ENCODE data around the gene BCL2L14.
"Not testable (repeated sequence)": the region's sequence is repeated elsewhere in the genome, so short reads cannot be mapped to it uniquely, and the experiment has no call there.

BCL2L14 gene

GRCh38 chr12:12099102-12099501 is 28.4 kb downstream of the BCL2L14 start:
- H3K4me3 Mint-ChIP-seq: no peak overlapping the region
- H3K27ac Mint-ChIP-seq: no peak overlapping the region
- H3K27me3 Mint-ChIP-seq: peaks cover 2% of the 10 kb centered on the region
- intact Hi-C loops (cut with micrococcal nuclease): no loop called here
- peaks cover 5% of the 10 kb centered on the region for H3K4me1 Mint-ChIP-seq (ENCODE audit: low read depth)
- H3K9me3 Mint-ChIP-seq: peaks cover 8% of the 10 kb centered on the region
- H3K36me3 Mint-ChIP-seq (ENCODE audit: low read depth): no peaks in the 10 kb centered on the region

- Mint-ChIP-seq H3K36me3 (ENCODE audit: low read depth) (no peaks in the 10 kb centered on the region), H3K27ac (no peak overlapping the region), H3K4me3 (no peak overlapping the region), H3K9me3 (peaks cover 54% of the 10 kb centered on the region), H3K4me1 (ENCODE audit: low read depth) (no peaks in the 10 kb centered on the region), H3K27me3 (no peaks in the 10 kb centered on the region)
- intact Hi-C loops (cut with micrococcal nuclease): no loop called here
Observed at GRCh38 chr12:12107678-12108077, 36.9 kb downstream of the BCL2L14 start.

- H3K4me1 Mint-ChIP-seq (ENCODE audit: low read depth): no peaks in the 10 kb centered on the region
- H3K36me3 Mint-ChIP-seq (ENCODE audit: low read depth): no peaks in the 10 kb centered on the region
- H3K27me3 Mint-ChIP-seq: no peaks in the 10 kb centered on the region
- no peak overlapping the region for H3K4me3 Mint-ChIP-seq
- intact Hi-C loops (cut with micrococcal nuclease): no loop called here
- H3K9me3 Mint-ChIP-seq: peaks cover 51% of the 10 kb centered on the region
- H3K27ac Mint-ChIP-seq: no peak overlapping the region
Observed at GRCh38 chr12:12108441-12109058, 37.8 kb downstream of the BCL2L14 start.

- H3K4me3 Mint-ChIP-seq; H3K4me1 Mint-ChIP-seq (ENCODE audit: low read depth); intact Hi-C loops (cut with micrococcal nuclease); H3K27ac Mint-ChIP-seq; H3K36me3 Mint-ChIP-seq (ENCODE audit: low read depth); H3K27me3 Mint-ChIP-seq: not testable (repeated sequence)
- H3K9me3 Mint-ChIP-seq: peaks cover 37% of the 10 kb centered on the region
Observed at GRCh38 chr12:12110923-12111555, 40.3 kb downstream of the BCL2L14 start.

- Mint-ChIP-seq H3K27ac (no peak overlapping the region), H3K27me3 (no peaks in the 10 kb centered on the region), H3K4me1 (ENCODE audit: low read depth) (no peaks in the 10 kb centered on the region), H3K36me3 (ENCODE audit: low read depth) (no peaks in the 10 kb centered on the region), H3K4me3 (no peak overlapping the region), H3K9me3 (peaks cover 10% of the 10 kb centered on the region)
- intact Hi-C loops (cut with micrococcal nuclease): no loop called here
Observed at GRCh38 chr12:12115514-12115913, 44.8 kb downstream of the BCL2L14 start.

- intact Hi-C loops (cut with micrococcal nuclease): no loop called here
- no peaks in the 10 kb centered on the region for H3K36me3 Mint-ChIP-seq (ENCODE audit: low read depth)
- no peak overlapping the region for H3K4me3 Mint-ChIP-seq
- no peak overlapping the region for H3K27ac Mint-ChIP-seq
- no peaks in the 10 kb centered on the region for H3K9me3 Mint-ChIP-seq
- no peaks in the 10 kb centered on the region for H3K4me1 Mint-ChIP-seq (ENCODE audit: low read depth)
- H3K27me3 Mint-ChIP-seq: no peaks in the 10 kb centered on the region
Observed at GRCh38 chr12:12116677-12117076, 45.9 kb downstream of the BCL2L14 start.

GRCh38 chr12:12121061-12121460 is 50.3 kb downstream of the BCL2L14 start:
- H3K36me3 Mint-ChIP-seq (ENCODE audit: low read depth): no peaks in the 10 kb centered on the region

GRCh38 chr12:12123036-12123604 is 52.4 kb downstream of the BCL2L14 start:
- H3K9me3 Mint-ChIP-seq: no peaks in the 10 kb centered on the region
- H3K4me3 Mint-ChIP-seq: no peak overlapping the region
- H3K36me3 Mint-ChIP-seq (ENCODE audit: low read depth): no peaks in the 10 kb centered on the region
- H3K27ac Mint-ChIP-seq: no peak overlapping the region
- intact Hi-C loops (cut with micrococcal nuclease): no loop called here
- no peaks in the 10 kb centered on the region for H3K4me1 Mint-ChIP-seq (ENCODE audit: low read depth)
- peaks cover 7% of the 10 kb centered on the region for H3K27me3 Mint-ChIP-seq

More at GRCh38 chr12:12121061-12121460, 50.3 kb downstream of the BCL2L14 start:
- intact Hi-C loops (cut with micrococcal nuclease): no loop called here
- H3K27me3 Mint-ChIP-seq: no peaks in the 10 kb centered on the region
- H3K4me3 Mint-ChIP-seq: no peak overlapping the region
- H3K4me1 Mint-ChIP-seq (ENCODE audit: low read depth): no peaks in the 10 kb centered on the region
- H3K9me3 Mint-ChIP-seq: no peaks in the 10 kb centered on the region
- no peak overlapping the region for H3K27ac Mint-ChIP-seq

- Mint-ChIP-seq H3K9me3 (no peaks in the 10 kb centered on the region), H3K27ac (no peak overlapping the region), H3K4me3 (no peak overlapping the region), H3K36me3 (ENCODE audit: low read depth) (no peaks in the 10 kb centered on the region), H3K4me1 (ENCODE audit: low read depth) (no peaks in the 10 kb centered on the region), H3K27me3 (peaks cover 15% of the 10 kb centered on the region)
- intact Hi-C loops (cut with micrococcal nuclease): no loop called here
Observed at GRCh38 chr12:12126551-12126950, 55.8 kb downstream of the BCL2L14 start.

GRCh38 chr12:12127304-12127703 is 56.6 kb downstream of the BCL2L14 start:
- H3K27ac Mint-ChIP-seq: no peak overlapping the region
- H3K4me3 Mint-ChIP-seq: no peak overlapping the region
- H3K9me3 Mint-ChIP-seq: no peaks in the 10 kb centered on the region
- peaks cover 15% of the 10 kb centered on the region for H3K27me3 Mint-ChIP-seq
- intact Hi-C loops (cut with micrococcal nuclease): no loop called here
- H3K36me3 Mint-ChIP-seq (ENCODE audit: low read depth): no peaks in the 10 kb centered on the region
- no peaks in the 10 kb centered on the region for H3K4me1 Mint-ChIP-seq (ENCODE audit: low read depth)

GRCh38 chr12:12128670-12129069 is 57.9 kb downstream of the BCL2L14 start:
- H3K4me3 Mint-ChIP-seq: no peak overlapping the region
- no peak overlapping the region for H3K27ac Mint-ChIP-seq
- H3K4me1 Mint-ChIP-seq (ENCODE audit: low read depth): no peaks in the 10 kb centered on the region
- peaks cover 15% of the 10 kb centered on the region for H3K27me3 Mint-ChIP-seq
- H3K36me3 Mint-ChIP-seq (ENCODE audit: low read depth): no peaks in the 10 kb centered on the region
- H3K9me3 Mint-ChIP-seq: no peaks in the 10 kb centered on the region
- intact Hi-C loops (cut with micrococcal nuclease): no loop called here

GRCh38 chr12:12133259-12133658 is 62.5 kb downstream of the BCL2L14 start:
- Mint-ChIP-seq H3K36me3 (ENCODE audit: low read depth) (no peaks in the 10 kb centered on the region), H3K27ac (no peak overlapping the region), H3K4me3 (no peak overlapping the region), H3K27me3 (peaks cover 7% of the 10 kb centered on the region), H3K4me1 (ENCODE audit: low read depth) (no peaks in the 10 kb centered on the region), H3K9me3 (no peaks in the 10 kb centered on the region)
- intact Hi-C loops (cut with micrococcal nuclease): no loop called here

GRCh38 chr12:12133785-12134184 is 63.0 kb downstream of the BCL2L14 start:
- Mint-ChIP-seq H3K27me3 (peaks cover 6% of the 10 kb centered on the region), H3K4me3 (no peak overlapping the region), H3K27ac (no peak overlapping the region), H3K36me3 (ENCODE audit: low read depth) (no peaks in the 10 kb centered on the region), H3K9me3 (no peaks in the 10 kb centered on the region), H3K4me1 (ENCODE audit: low read depth) (no peaks in the 10 kb centered on the region)
- intact Hi-C loops (cut with micrococcal nuclease): no loop called here

- intact Hi-C loops (cut with micrococcal nuclease): no loop called here
- H3K4me3 Mint-ChIP-seq: no peak overlapping the region
- H3K27ac Mint-ChIP-seq: no peak overlapping the region
- no peaks in the 10 kb centered on the region for H3K4me1 Mint-ChIP-seq (ENCODE audit: low read depth)
- no peaks in the 10 kb centered on the region for H3K36me3 Mint-ChIP-seq (ENCODE audit: low read depth)
- H3K9me3 Mint-ChIP-seq: no peaks in the 10 kb centered on the region
- no peaks in the 10 kb centered on the region for H3K27me3 Mint-ChIP-seq
Observed at GRCh38 chr12:12138203-12139154, 67.7 kb downstream of the BCL2L14 start.

Measured in dendritic cell treated with granulocyte-macrophage colony-stimulating factor and Interleukin-4, amounts not matched to agents 40 ng/mL and 50 ng/mL, for 4 days (primary cell).